ENCODE results near the gene AGAP3. TPM values are rescaled to one million over a fixed set of nuclear protein-coding genes. Genes with fewer than 3 reads are reported as not detected.
A peak's percentile ranks its signal among the peaks of the same experiment; 100 is the strongest.

The AGAP3 gene
- total and polyA plus RNA-seq, 9 donors: 22.3 to 125 (median 79.9) TPM

DNA sequence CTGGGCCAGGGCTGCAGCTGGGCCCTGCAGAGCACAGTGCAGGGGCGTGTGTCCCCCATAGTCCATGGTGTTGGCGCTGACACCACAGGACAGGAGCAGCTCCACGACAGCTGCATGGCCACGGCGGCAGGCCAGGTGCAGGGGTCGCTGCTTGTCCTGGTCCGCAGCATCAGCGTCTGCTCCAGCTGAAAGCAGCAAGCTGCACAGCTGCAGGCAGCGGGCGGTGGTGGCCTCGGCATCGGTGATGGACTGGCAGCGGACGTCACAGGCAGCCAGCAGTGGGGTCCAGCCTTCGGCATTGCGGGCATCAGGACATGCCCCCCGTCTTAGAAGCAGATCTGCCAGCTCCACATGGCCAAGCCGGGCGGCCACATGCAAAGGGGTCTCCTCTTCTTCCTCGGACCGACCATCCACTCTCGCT lies 94.7 kb downstream of the AGAP3 start:
- H3K4me3 ChIP-seq: no peak overlapping the region
- no peak overlapping the region for H3K27ac ChIP-seq
- no peaks in the 10 kb centered on the region for H3K9me3 ChIP-seq
- H3K27me3 ChIP-seq: no peaks in the 10 kb centered on the region
- no peaks in the 10 kb centered on the region for H3K4me1 ChIP-seq (ENCODE audit: insufficient read depth)
- no peak for DNase-seq
- TF ChIP-seq, protein P1, sequence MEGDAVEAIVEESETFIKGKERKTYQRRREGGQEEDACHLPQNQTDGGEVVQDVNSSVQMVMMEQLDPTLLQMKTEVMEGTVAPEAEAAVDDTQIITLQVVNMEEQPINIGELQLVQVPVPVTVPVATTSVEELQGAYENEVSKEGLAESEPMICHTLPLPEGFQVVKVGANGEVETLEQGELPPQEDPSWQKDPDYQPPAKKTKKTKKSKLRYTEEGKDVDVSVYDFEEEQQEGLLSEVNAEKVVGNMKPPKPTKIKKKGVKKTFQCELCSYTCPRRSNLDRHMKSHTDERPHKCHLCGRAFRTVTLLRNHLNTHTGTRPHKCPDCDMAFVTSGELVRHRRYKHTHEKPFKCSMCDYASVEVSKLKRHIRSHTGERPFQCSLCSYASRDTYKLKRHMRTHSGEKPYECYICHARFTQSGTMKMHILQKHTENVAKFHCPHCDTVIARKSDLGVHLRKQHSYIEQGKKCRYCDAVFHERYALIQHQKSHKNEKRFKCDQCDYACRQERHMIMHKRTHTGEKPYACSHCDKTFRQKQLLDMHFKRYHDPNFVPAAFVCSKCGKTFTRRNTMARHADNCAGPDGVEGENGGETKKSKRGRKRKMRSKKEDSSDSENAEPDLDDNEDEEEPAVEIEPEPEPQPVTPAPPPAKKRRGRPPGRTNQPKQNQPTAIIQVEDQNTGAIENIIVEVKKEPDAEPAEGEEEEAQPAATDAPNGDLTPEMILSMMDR (IDR thresholded peaks at IDR 0.05): no peak
- TF ChIP-seq POLR2A (IDR thresholded peaks at IDR 0.05): no peak
- TF ChIP-seq EP300 (IDR thresholded peaks at IDR 0.05): no peak
- WGBS, 3 donors: 62 to 80% (median 70%) methylated on average over 18 to 22 of the region's 22 CpGs
- intact Hi-C loops (cut with DNase I): no loop called here
- H3K36me3 ChIP-seq: no peaks in the 10 kb centered on the region

GRCh38 chr7:151185762-151186639 lies 99.7 kb downstream of the AGAP3 start:
- Histone ChIP-seq H3K4me3 (no peak overlapping the region), H3K27ac (no peak overlapping the region), H3K36me3 (no peaks in the 10 kb centered on the region), H3K4me1 (ENCODE audit: insufficient read depth) (no peaks in the 10 kb centered on the region), H3K27me3 (no peaks in the 10 kb centered on the region), H3K9me3 (no peaks in the 10 kb centered on the region)
- peak in 1 of 5 donors; percentile 13 for DNase-seq
- TF ChIP-seq EP300 (IDR thresholded peaks at IDR 0.05) (no peak), POLR2A (IDR thresholded peaks at IDR 0.05) (no peak)
- TF ChIP-seq, protein P1 (IDR thresholded peaks at IDR 0.05): no peak
- intact Hi-C loops (cut with DNase I): no loop called here
- 78 to 85% (median 83%) methylated on average over 8 to 16 of the region's 16 CpGs for WGBS, 3 donors

GRCh38 chr7:151186640-151187408 lies 100.5 kb downstream of the AGAP3 start, which contains the start of gene ASB10:
Gene ASB10 (minus strand): TSS chr7:151187250. CDS start chr7:151187130, 120 bp downstream.
- no peaks in the 10 kb centered on the region for H3K9me3 ChIP-seq
- 65 to 70% (median 69%) methylated on average over 22 of the region's 22 CpGs for WGBS, 3 donors
- intact Hi-C loops (cut with DNase I): no loop called here
- no peaks in the 10 kb centered on the region for H3K27me3 ChIP-seq
- H3K36me3 ChIP-seq: no peaks in the 10 kb centered on the region
- no peaks in the 10 kb centered on the region for H3K4me1 ChIP-seq (ENCODE audit: insufficient read depth)
- TF ChIP-seq, protein P1 (IDR thresholded peaks at IDR 0.05): no peak
- no peak for TF ChIP-seq EP300 (IDR thresholded peaks at IDR 0.05)
- TF ChIP-seq POLR2A (IDR thresholded peaks at IDR 0.05): no peak
- DNase-seq: no peak
- no peak within 1 kb of the TSS for H3K4me3 ChIP-seq
- no peak within 1 kb of the TSS for H3K27ac ChIP-seq

DNA sequence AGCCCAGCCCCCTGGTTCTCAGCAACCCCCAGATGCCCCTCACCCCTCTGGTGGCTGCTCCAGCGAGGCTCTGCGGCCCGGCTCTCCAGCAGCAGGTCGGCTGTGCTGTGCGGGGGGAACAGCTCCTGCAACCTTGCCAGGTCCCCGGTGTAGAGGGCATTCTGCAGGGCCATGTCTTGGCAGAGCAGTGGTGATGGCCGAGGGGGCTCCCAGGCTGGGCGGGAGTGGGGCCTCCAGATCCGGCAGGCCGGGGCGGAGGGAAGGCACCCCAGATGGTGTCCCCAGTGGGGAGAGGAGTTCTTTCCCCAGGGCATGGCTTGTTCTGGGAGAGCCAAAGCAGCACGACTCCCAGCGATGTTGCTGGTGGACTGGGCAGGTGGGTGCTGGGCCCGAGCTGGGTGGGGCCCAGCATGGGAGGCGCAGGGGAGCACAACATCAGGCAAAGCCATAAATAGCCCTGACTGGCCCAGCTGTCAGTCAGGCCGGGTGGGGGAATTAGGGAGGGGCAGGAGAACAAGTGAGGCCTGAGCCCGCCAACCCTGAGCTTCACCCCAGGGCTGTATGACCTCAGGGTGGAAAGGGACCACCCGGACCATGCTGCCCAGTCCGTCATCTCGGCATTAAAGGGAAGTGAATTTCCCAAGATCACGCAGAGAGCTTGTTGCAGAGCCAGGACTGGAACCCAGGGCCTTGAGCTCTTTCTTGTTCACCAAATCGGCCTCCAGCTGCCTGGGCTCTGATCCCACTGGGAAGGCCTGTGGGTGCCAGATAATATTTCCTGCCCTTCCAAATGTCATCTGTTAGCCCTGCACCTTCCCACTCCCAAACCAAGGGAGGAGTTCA lies 101.4 kb downstream of the AGAP3 start:
- Histone ChIP-seq H3K4me3 (no peak overlapping the region), H3K9me3 (no peaks in the 10 kb centered on the region), H3K27ac (no peak overlapping the region), H3K4me1 (ENCODE audit: insufficient read depth) (no peaks in the 10 kb centered on the region), H3K36me3 (no peaks in the 10 kb centered on the region), H3K27me3 (no peaks in the 10 kb centered on the region)
- TF ChIP-seq POLR2A (IDR thresholded peaks at IDR 0.05): no peak
- TF ChIP-seq, protein P1 (IDR thresholded peaks at IDR 0.05): no peak
- no peak for TF ChIP-seq EP300 (IDR thresholded peaks at IDR 0.05)
- intact Hi-C loops (cut with DNase I): no loop called here
- 69 to 73% (median 70%) methylated on average over 22 of the region's 22 CpGs for WGBS, 3 donors
- no peak for DNase-seq

Data from ovary (tissue), 9 donors.